IPS DF 4.7 (cell line): Measurements from ENCODE around the gene DDX11.
"Not testable (repeated sequence)": the region's sequence is repeated elsewhere in the genome, so short reads cannot be mapped to it uniquely, and the experiment has no call there.

Experiments used
- DNase-seq: peaks from one replicate; pipeline ENCODE4 v3.0.0-alpha.2; 2013; ENCODE audit warnings: low spot score; ENCODE audit errors: extremely low read depth

DDX11 gene

GRCh38 chr12:31066196-31066595, 7.5 kb upstream of the DDX11 start:
- DNase-seq, result not testable (repeated sequence)

GRCh38 chr12:31067656-31068055, 6.0 kb upstream of the DDX11 start:
- not testable (repeated sequence) for DNase-seq

GRCh38 chr12:31070971-31071740, 2.5 kb upstream of the DDX11 start:
- not testable (repeated sequence) for DNase-seq

- DNase-seq, result not testable (repeated sequence)
These were observed 698 bp upstream of the DDX11 start for GRCh38 chr12:31072962-31073361.

- DNase-seq, result not testable (repeated sequence)
These were observed 744 bp downstream of the DDX11 start for GRCh38 chr12:31074333-31074874.

- DNase-seq, result not testable (repeated sequence)
These were observed 2.5 kb downstream of the DDX11 start for GRCh38 chr12:31076150-31076549.

- not testable (repeated sequence) for DNase-seq
These were observed 3.4 kb downstream of the DDX11 start for GRCh38 chr12:31077095-31077494.

GRCh38 chr12:31077998-31078397, 4.3 kb downstream of the DDX11 start:
- not testable (repeated sequence) for DNase-seq

- not testable (repeated sequence) for DNase-seq
These were observed 5.8 kb downstream of the DDX11 start for GRCh38 chr12:31079421-31079820.

- peak; percentile 66 for DNase-seq
These were observed 6.6 kb downstream of the DDX11 start for GRCh38 chr12:31080221-31080620.

GRCh38 chr12:31081274-31081673, 7.6 kb downstream of the DDX11 start:
- not testable (repeated sequence) for DNase-seq

- not testable (repeated sequence) for DNase-seq
These were observed 10.6 kb downstream of the DDX11 start for GRCh38 chr12:31084241-31084640.

GRCh38 chr12:31086032-31086431, 12.4 kb downstream of the DDX11 start:
- not testable (repeated sequence) for DNase-seq

GRCh38 chr12:31087486-31087885, 13.8 kb downstream of the DDX11 start:
- not testable (repeated sequence) for DNase-seq

- DNase-seq, result not testable (repeated sequence)
These were observed 14.3 kb downstream of the DDX11 start for GRCh38 chr12:31087956-31088355.

- DNase-seq, result no peak
These were observed 15.4 kb downstream of the DDX11 start for GRCh38 chr12:31089072-31089471.

GRCh38 chr12:31091629-31092028, 18.0 kb downstream of the DDX11 start:
- DNase-seq, result not testable (repeated sequence)

GRCh38 chr12:31092718-31093117, 19.1 kb downstream of the DDX11 start:
- not testable (repeated sequence) for DNase-seq

GRCh38 chr12:31095080-31095860, 21.6 kb downstream of the DDX11 start:
- not testable (repeated sequence) for DNase-seq

- not testable (repeated sequence) for DNase-seq
These were observed 22.8 kb downstream of the DDX11 start for GRCh38 chr12:31096251-31097065.

GRCh38 chr12:31097819-31098218, 24.2 kb downstream of the DDX11 start:
- DNase-seq, result not testable (repeated sequence)
